ENCODE data around the gene SSBP4. TPM values are rescaled to one million over a fixed set of nuclear protein-coding genes. Genes with fewer than 3 reads are reported as not detected.

SSBP4 gene
- total and polyA plus RNA-seq, 12 donors = 9.1 to 160 (median 73.7) TPM

DNA sequence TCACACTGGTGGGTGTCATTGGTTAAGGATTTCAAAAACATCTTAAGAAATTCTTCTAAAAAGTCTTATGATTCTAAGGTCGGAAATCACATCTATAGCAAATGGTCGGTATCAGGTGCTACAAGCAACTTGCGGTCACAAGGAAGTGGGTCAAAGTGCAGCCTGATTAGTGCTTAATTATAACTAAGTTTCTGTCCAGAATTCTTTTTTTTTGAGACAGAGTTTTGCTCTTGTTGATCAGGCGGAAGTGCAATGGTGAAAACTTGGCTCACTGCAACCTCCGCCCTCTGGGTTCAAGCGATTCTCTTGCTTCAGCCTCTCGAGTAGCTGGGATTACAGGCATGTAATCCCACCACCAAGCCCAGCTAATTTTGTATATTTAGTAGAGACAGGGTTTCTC is 34.4 kb upstream of the SSBP4 start:
- H3K4me1 ChIP-seq (replicated peaks in 1 of 2) = peaks cover 10 to 18% of the 10 kb centered on the region in 2 donors
- DNase-seq = no peak
- no peaks in the 10 kb centered on the region for H3K9me3 ChIP-seq (replicated peaks in 1 of 3)
- no peaks in the 10 kb centered on the region for H3K36me3 ChIP-seq (replicated peaks in 1 of 2)
- intact Hi-C loops (cut with DNase I) = loop anchor here in 1 of 2 donors (5.0 kb wide), 1 partner anchor 37 kb away; no protein-coding TSS in a partner anchor
- WGBS, 4 donors = 88 to 94% (median 91%) methylated on average over 7 of the region's 7 CpGs
- H3K27ac ChIP-seq = no peak overlapping the region
- TF ChIP-seq POLR2A (IDR thresholded peaks at IDR 0.05) = no peak
- TF ChIP-seq, protein P1, sequence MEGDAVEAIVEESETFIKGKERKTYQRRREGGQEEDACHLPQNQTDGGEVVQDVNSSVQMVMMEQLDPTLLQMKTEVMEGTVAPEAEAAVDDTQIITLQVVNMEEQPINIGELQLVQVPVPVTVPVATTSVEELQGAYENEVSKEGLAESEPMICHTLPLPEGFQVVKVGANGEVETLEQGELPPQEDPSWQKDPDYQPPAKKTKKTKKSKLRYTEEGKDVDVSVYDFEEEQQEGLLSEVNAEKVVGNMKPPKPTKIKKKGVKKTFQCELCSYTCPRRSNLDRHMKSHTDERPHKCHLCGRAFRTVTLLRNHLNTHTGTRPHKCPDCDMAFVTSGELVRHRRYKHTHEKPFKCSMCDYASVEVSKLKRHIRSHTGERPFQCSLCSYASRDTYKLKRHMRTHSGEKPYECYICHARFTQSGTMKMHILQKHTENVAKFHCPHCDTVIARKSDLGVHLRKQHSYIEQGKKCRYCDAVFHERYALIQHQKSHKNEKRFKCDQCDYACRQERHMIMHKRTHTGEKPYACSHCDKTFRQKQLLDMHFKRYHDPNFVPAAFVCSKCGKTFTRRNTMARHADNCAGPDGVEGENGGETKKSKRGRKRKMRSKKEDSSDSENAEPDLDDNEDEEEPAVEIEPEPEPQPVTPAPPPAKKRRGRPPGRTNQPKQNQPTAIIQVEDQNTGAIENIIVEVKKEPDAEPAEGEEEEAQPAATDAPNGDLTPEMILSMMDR (IDR thresholded peaks at IDR 0.05) = no peak
- no peaks in the 10 kb centered on the region for H3K27me3 ChIP-seq
- H3K4me3 ChIP-seq = no peak overlapping the region

DNA sequence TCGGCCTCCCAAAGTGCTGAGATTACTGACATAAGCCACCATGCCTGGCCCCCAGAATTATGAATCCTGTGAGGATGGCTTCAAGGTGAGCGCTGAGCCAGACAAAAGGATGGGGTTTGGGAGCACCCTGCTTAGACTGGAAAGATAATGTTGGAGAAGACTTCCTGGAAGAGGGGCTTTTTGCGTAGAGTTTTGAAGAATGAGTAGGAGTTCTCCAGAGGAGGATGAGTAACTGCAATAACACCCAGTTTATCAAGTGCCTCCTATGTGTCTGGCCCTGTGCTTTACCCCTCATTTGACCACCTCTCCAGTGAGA is 33.9 kb upstream of the SSBP4 start:
- H3K9me3 ChIP-seq (replicated peaks in 1 of 3) = no peaks in the 10 kb centered on the region
- no peak overlapping the region for H3K27ac ChIP-seq
- H3K27me3 ChIP-seq = no peaks in the 10 kb centered on the region
- DNase-seq = no peak
- no peaks in the 10 kb centered on the region for H3K36me3 ChIP-seq (replicated peaks in 1 of 2)
- TF ChIP-seq POLR2A (IDR thresholded peaks at IDR 0.05) = no peak
- TF ChIP-seq, protein P1 (IDR thresholded peaks at IDR 0.05) = no peak
- no peak overlapping the region for H3K4me3 ChIP-seq
- intact Hi-C loops (cut with DNase I) = loop anchor here in 1 of 2 donors (5.0 kb wide), 1 partner anchor 38 kb away; no protein-coding TSS in a partner anchor
- peaks cover 5 to 13% of the 10 kb centered on the region in 2 donors for H3K4me1 ChIP-seq (replicated peaks in 1 of 2)
- 93 to 97% (median 95%) methylated on average over 3 of the region's 3 CpGs for WGBS, 4 donors

DNA sequence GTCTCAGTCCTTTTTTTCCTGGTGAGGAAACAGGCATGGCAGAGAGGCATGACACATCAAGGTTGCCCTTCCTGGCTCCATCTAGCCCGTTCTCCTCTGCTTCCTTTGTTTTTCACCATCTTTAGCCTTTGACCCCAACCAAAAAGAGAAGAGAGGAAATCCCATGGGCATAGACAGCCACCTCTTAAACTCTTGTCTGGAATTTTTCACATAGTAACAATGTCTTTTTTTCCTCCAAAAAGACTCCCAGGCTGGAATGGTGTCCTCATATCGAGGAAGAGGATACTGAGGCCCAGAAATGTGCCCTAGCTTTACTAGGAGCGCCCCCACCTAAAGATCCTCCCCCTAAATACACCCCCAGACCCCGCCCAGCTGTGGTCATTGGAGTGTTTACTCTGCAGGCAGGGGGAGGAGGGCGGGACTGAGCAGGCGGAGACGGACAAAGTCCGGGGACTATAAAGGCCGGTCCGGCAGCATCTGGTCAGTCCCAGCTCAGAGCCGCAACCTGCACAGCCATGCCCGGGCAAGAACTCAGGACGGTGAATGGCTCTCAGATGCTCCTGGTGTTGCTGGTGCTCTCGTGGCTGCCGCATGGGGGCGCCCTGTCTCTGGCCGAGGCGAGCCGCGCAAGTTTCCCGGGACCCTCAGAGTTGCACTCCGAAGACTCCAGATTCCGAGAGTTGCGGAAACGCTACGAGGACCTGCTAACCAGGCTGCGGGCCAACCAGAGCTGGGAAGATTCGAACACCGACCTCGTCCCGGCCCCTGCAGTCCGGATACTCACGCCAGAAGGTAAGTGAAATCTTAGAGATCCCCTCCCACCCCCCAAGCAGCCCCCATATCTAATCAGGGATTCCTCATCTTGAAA is 33.3 kb upstream of the SSBP4 start, which contains the start of gene GDF15:
TSS of gene GDF15 (plus strand) at position 484 of the 868 bp plus-strand sequence. CDS start at position 516, 32 bp downstream.
- H3K27ac ChIP-seq = no peak within 1 kb of the TSS
- H3K27me3 ChIP-seq = no peaks in the 10 kb centered on the region
- 32 to 40% (median 38%) methylated on average over 4 to 33 of the region's 33 CpGs for WGBS, 4 donors
- TF ChIP-seq, protein P1 (IDR thresholded peaks at IDR 0.05) = peak; percentile 28 to 53 (median 40)
- peak in 1 of 2 donors; percentile 49 for TF ChIP-seq POLR2A (IDR thresholded peaks at IDR 0.05)
- intact Hi-C loops (cut with DNase I) = loop anchor here in 1 of 2 donors (5.0 kb wide), 1 partner anchor 39 kb away; no protein-coding TSS in a partner anchor
- peak in 5 of 7 donors; percentile 50 to 76 (median 61) for DNase-seq
- H3K4me3 ChIP-seq = peak within 1 kb of the TSS in 1 of 4 donors; percentile 5
- no peaks in the 10 kb centered on the region for H3K36me3 ChIP-seq (replicated peaks in 1 of 2)
- H3K4me1 ChIP-seq (replicated peaks in 1 of 2) = peaks cover 0 to 7% of the 10 kb centered on the region in 2 donors
- no peaks in the 10 kb centered on the region for H3K9me3 ChIP-seq (replicated peaks in 1 of 3)

DNA sequence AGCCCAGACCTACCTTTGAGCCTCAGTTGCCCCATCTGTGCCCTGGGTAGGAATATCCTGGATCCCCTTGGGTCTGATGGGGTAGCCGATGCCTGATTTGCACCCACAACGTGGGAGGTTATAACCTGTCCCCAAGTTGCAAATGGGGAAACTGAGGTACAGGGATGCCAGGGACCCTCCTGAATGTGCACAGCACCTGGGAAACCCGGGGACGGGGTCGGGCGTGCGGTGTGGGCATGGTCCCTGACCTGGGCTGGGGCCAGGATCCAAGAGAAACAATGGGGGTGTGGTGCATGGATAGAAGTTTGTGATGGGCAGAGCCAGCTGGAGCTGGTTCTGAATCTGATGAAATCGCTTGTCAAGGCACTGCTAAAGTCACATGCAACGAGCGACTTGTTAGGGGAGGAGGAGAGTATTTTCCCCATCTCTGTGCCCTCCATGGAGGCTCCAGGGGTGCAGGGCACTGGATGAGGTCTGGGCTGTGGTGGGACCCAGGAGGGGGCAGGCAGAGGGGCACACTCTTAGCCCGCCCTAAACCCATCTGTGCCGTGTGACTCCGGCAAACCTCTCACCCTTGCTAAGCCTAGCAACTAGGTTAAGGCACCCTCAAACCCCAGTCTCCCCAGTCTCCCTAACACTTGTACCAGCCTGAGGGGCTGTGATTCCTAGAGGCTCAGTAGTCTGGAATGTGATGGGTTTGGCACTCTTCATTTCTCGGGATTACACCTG is 32.5 kb upstream of the SSBP4 start:
- TF ChIP-seq, protein P1 (IDR thresholded peaks at IDR 0.05) = no peak
- Histone ChIP-seq H3K4me1 (replicated peaks in 1 of 2) (peaks cover 0 to 7% of the 10 kb centered on the region in 2 donors), H3K27ac (no peak overlapping the region), H3K36me3 (replicated peaks in 1 of 2) (no peaks in the 10 kb centered on the region), H3K4me3 (peak overlapping the region in 1 of 4 donors; percentile 5), H3K9me3 (replicated peaks in 1 of 3) (no peaks in the 10 kb centered on the region), H3K27me3 (no peaks in the 10 kb centered on the region)
- intact Hi-C loops (cut with DNase I) = loop anchor here in 1 of 2 donors (5.0 kb wide), 1 partner anchor 39 kb away; no protein-coding TSS in a partner anchor
- DNase-seq = no peak
- 73 to 85% (median 84%) methylated on average over 12 to 14 of the region's 14 CpGs for WGBS, 4 donors
